ENCODE data around the gene UGT2A1.

Gene UGT2A1

DNA sequence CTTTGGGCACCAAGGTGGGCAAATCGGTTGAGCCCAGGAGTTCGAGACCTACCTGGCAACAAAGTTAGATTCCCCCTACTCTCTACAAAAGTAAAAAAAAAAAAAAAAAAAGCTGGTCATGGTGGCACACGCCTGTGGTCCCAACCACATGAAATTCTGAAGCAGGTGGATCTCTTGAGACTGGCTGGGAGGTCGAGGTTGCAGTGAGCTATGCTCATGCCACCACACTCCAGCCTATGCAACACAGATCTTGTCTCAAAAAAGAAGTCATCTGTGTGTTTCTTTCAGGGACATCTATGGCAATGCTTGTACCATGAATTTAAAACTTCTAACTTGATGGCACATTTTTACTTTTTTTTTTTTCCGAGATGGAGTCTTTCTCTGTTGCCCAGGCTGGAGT, 68.9 kb downstream of the UGT2A1 start:
- DNase-seq, result no peak

DNA sequence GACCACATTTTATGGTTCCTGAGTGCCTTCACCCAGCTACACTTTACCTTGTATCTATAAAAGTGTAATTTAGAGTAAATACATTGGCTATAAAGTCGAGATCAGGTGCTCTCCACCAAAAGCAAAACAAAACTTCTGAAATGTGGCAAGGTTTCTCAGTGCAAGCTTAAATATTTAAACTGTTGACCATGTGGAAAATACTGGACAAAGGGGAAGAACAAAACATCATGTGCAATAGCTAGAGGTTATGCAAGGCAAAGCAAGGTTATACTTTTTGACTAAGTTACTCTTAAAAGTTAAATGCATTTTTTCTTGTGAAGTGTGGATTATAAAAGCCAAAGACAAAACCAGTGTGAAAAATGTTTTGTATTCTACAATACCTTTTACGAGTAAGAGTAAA, 69.5 kb downstream of the UGT2A1 start:
- no peak for DNase-seq

DNA sequence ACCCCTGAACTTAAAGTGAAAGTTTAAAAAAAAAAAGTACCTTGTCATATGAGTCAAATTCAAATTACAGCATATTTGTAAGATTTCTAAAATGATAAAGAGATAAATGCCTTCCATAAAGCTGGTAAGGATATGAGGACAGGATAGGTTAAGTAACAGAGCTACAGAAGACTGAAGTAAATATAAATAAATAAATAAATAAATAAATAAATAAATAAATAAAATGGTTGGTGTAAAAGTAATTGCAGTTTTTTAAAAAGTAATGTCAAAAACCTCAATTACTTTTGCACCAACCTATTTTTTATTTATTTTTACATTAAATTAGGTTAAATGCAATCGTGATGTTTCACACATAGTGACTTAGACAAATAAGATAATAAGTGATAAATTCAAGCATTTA, 75.8 kb downstream of the UGT2A1 start:
- DNase-seq, result no peak

DNA sequence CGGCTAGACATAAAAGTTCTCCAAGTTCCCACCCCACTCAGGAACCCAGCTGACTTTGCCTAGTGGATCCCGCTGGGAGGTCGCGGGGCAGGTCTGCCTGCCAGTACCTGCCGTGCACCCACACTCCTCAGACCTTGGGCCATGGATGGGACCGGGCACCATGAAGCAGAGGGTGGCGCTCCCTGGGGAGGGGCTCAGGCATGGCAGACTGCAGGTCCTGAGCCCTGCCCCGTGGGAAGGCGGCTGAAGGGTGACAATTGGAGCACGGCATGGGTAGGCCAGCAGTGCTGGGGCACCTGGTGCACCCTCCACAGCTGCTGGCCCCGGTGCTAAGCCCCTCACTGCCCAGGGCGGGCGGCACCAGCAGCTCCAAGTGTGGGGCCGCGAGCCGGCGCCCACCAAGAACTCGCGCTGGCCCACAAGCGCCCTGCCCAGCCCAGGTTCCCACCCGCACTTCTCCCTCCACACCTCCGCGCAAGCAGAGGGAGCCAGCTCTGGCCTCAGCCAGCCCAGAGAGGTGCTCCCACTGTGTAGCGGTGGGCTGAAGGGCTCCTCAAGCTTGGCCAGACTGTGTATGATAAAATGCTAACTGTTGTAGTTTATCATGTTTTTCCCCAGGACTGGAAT, 76.7 kb downstream of the UGT2A1 start:
- no peak for DNase-seq

DNA sequence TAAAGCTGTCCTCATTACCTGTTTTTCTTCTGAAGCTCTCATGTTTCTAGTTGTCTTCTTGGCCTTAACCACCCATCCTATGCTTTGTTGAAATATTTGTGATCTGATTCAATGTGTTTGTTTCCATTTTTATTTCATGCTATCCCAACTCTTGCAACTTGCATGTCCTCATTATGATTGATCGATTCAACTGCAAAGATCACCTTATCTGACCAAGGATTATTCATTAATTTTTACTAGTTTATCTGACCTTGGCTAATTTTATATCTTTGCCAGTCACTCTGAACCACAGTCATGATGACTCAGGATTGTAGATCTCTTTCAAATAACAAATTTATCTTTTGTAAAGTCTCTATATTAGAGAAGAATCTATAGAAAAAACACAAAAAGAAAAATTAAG, 84.3 kb downstream of the UGT2A1 start:
- no peak for DNase-seq

DNA sequence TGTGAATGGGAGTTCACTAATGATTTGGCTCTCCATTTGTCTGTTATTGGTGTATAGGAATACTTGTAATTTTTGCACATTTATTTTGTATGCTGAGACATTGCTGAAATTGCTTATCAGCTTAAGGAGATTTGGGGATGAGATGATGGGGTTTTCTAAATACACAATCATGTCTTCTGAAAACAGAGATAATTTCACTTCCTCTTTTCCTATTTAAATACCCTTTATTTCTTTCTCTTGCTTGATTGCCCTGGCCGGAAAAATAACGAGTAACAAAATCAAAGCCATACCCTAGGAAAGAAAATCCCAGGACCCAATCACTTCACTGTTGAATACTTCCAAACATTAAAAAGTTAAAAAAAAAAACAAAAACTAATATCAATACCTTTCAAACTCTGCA, 89.6 kb downstream of the UGT2A1 start:
- DNase-seq, result no peak

DNA sequence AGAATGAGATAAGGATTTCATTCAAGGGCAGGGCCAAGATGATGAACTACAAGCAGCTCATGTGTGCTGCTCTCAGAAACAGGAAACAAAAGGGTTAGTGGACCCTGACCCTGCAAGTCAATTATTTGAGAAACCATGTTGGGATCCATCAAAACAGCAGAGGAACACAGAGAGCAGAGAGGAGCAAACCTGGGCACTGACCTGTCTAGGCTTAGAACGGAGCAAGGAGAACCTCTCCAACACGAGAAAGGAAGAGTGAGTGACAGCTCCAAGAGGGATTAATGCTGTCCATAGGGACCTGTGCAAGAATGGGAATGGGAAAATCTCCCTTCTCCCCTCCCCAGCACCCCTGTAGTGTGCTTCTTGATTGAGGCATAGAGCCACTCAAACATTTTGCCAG, 103.4 kb downstream of the UGT2A1 start:
- DNase-seq, result no peak

DNA sequence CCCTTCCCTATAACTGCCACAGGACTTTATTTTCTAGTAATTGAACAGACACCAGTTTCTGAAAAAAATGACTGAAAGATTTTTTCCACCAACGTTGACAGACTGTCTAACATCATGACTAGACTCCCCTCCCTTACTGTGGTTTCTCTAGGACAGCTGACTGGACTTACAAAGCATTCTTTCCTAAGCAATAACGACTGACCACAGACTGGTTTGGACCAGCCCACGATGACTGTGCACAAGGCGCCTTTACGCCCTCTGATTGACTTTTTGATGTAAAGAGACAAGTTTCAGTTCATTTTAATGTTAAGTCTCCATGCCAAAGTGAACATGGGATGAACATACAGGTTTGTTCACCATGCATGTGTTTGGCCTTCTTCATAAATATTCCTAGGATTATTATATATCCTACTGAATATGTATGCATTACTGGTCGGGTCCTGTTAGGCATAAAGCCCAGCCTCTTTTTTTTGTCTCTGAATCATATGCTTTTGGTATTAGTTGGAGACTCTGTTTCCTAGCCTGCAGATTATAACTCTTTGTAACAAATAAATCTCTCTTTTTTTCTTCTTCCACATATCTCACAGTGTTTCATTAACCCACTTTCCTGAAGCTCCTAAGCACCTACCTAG, 106.8 kb downstream of the UGT2A1 start:
- DNase-seq, result peak; percentile 36

Data from NCI-H146 (cell line).